Measurements from ENCODE around the gene SFXN5. TPM values are rescaled to one million over a fixed set of nuclear protein-coding genes. Genes with fewer than 3 reads are reported as not detected.

The SFXN5 gene
- total and polyA plus RNA-seq, 2 donors (not counting 3 experiments of a cell fraction or from before 2014, with no cell fraction given), result 18.7 to 28.6 TPM

- TF ChIP-seq MYC (IDR thresholded peaks at IDR 0.05; ENCODE audit: low read depth, low read length) (no peak), FOS (IDR thresholded peaks at IDR 0.05; ENCODE audit: borderline replicate concordance, insufficient read depth, low read length) (no peak), GATA2 (IDR thresholded peaks at IDR 0.05; ENCODE audit: insufficient read depth, insufficient read length, low read depth, low read length) (no peak), EZH2 (IDR thresholded peaks at IDR 0.05; ENCODE audit: borderline replicate concordance, low read depth, low read length, severe bottlenecking) (no peak), POLR2AphosphoS5 (IDR thresholded peaks at IDR 0.05; ENCODE audit: insufficient read depth, low read depth, low read length) (no peak), JUN (IDR thresholded peaks at IDR 0.05; ENCODE audit: borderline replicate concordance, insufficient read depth, insufficient read length, low read depth) (no peak), POLR2A (IDR thresholded peaks at IDR 0.05; ENCODE audit: low read depth, low read length) (no peak)
- TF ChIP-seq, protein P1, sequence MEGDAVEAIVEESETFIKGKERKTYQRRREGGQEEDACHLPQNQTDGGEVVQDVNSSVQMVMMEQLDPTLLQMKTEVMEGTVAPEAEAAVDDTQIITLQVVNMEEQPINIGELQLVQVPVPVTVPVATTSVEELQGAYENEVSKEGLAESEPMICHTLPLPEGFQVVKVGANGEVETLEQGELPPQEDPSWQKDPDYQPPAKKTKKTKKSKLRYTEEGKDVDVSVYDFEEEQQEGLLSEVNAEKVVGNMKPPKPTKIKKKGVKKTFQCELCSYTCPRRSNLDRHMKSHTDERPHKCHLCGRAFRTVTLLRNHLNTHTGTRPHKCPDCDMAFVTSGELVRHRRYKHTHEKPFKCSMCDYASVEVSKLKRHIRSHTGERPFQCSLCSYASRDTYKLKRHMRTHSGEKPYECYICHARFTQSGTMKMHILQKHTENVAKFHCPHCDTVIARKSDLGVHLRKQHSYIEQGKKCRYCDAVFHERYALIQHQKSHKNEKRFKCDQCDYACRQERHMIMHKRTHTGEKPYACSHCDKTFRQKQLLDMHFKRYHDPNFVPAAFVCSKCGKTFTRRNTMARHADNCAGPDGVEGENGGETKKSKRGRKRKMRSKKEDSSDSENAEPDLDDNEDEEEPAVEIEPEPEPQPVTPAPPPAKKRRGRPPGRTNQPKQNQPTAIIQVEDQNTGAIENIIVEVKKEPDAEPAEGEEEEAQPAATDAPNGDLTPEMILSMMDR (IDR thresholded peaks at IDR 0.05; ENCODE audit: extremely low read depth in 1 of 2, insufficient read depth in 1 of 2, low read depth in 1 of 2, low read length in 2 of 2), result no peak
- TF ChIP-seq, protein P2, sequence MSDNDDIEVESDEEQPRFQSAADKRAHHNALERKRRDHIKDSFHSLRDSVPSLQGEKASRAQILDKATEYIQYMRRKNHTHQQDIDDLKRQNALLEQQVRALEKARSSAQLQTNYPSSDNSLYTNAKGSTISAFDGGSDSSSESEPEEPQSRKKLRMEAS (IDR thresholded peaks at IDR 0.05; ENCODE audit: insufficient read depth, insufficient read length), result no peak
- Histone ChIP-seq H3K27ac (ENCODE audit: insufficient read depth, low read depth, low read length) (no peak overlapping the region), H4K20me1 (replicated peaks; ENCODE audit: control insufficient read depth, extremely low read depth, insufficient read depth, low read length) (no peaks in the 10 kb centered on the region), H3K4me2 (ENCODE audit: insufficient read depth, low read length) (no peak overlapping the region), H3K27me3 (ENCODE audit: control insufficient read depth in 2 of 2, insufficient read depth in 2 of 2, low read length in 2 of 2) (no peaks in the 10 kb centered on the region), H3K79me2 (ENCODE audit: control insufficient read depth, insufficient read depth, low read length) (no peaks in the 10 kb centered on the region), H3K36me3 (ENCODE audit: control insufficient read depth in 2 of 2, extremely low read depth in 1 of 2, insufficient read depth in 2 of 2, low read length in 2 of 2) (peaks cover 0 to 2% of the 10 kb centered on the region in 2 experiments), H3K9ac (replicated peaks; ENCODE audit: extremely low read depth, insufficient read depth, low read length) (no peak overlapping the region), H3K9me3 (replicated peaks; ENCODE audit: control insufficient read depth, insufficient read depth, low read length) (no peaks in the 10 kb centered on the region), H3K9me1 (replicated peaks; ENCODE audit: control insufficient read depth, extremely low read depth, insufficient read depth, low read length) (no peaks in the 10 kb centered on the region), H2AFZ (ENCODE audit: low read depth, low read length) (no peak overlapping the region), H3K4me3 (replicated peaks in 1 of 3; ENCODE audit: insufficient read depth in 1 of 3, low read depth in 1 of 3, low read length in 3 of 3) (no peak overlapping the region), H3K4me1 (ENCODE audit: control insufficient read depth, extremely low read depth, insufficient read depth, low read length) (peaks cover 6% of the 10 kb centered on the region)
- BruUV-seq (replicated peaks), result no TSS peak
- CTCF ChIA-PET, result interaction anchor here (0.6 to 2.3 kb wide), 7 partner anchors 12 to 214 kb away, joined by 3 to 7 read pairs (median 3); no protein-coding TSS in a partner anchor
- DNase-seq (ENCODE audit: low read depth, low spot score) (no peak), FAIRE-seq (no peak)
- dilution Hi-C loops (cut with MboI; ENCODE audit: extremely low pct_ligation_motif_present, low sequenced_read_pairs) (no loop called here), intact Hi-C loops (cut with micrococcal nuclease) (no loop called here)
- POLR2A ChIA-PET, result no interaction called here
Observed at GRCh38 chr2:72998234-72998651, 73.3 kb downstream of the SFXN5 start.
